OCI-LY1 (cell line): Measurements from ENCODE around the gene C10orf120.

Experiments
- EZH2 ChIP-seq: fragments of 200-600 bp; sonication (generic), shearing (Covaris generic); IDR thresholded peaks from 2 replicates; pipeline ENCODE4 v1.8.0; 2017; ENCODE audit warnings: borderline replicate concordance, mixed run types, mild to moderate bottlenecking, antibody characterized with exemption, low read length, moderate library complexity, mixed read lengths
- TF ChIP-seq, protein P1 (sequence below): fragments of 200-600 bp; sonication (generic), shearing (Covaris generic); IDR thresholded peaks from 2 replicates; pipeline ENCODE4 v1.5.1; 2017; ENCODE audit warnings: mild to moderate bottlenecking, antibody characterized with exemption, low read length, moderate library complexity, mixed read lengths

- TF ChIP-seq EZH2 = no peak
- TF ChIP-seq, protein P1, sequence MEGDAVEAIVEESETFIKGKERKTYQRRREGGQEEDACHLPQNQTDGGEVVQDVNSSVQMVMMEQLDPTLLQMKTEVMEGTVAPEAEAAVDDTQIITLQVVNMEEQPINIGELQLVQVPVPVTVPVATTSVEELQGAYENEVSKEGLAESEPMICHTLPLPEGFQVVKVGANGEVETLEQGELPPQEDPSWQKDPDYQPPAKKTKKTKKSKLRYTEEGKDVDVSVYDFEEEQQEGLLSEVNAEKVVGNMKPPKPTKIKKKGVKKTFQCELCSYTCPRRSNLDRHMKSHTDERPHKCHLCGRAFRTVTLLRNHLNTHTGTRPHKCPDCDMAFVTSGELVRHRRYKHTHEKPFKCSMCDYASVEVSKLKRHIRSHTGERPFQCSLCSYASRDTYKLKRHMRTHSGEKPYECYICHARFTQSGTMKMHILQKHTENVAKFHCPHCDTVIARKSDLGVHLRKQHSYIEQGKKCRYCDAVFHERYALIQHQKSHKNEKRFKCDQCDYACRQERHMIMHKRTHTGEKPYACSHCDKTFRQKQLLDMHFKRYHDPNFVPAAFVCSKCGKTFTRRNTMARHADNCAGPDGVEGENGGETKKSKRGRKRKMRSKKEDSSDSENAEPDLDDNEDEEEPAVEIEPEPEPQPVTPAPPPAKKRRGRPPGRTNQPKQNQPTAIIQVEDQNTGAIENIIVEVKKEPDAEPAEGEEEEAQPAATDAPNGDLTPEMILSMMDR = no peak
Observed at GRCh38 chr10:122678266-122678665, 21.4 kb downstream of the C10orf120 start.
